Calu3 (cell line): ENCODE measurements around the gene DYNC1I1. TPM values are rescaled to one million over a fixed set of nuclear protein-coding genes. Genes with fewer than 3 reads are reported as not detected.

Experiments
- BruUV-seq: library from RNA; stranded (reverse); fragments of 400-500 nt; replicated peaks from 2 replicates; lab custom pipeline; 2021; lab: Mats Ljungman, UMichigan
- CTCF ChIA-PET: fragments of 300-600 bp; sonication (Branson Sonifier 250); formaldehyde crosslinking; loops from one replicate; lab custom pipeline; 2022; ENCODE audit warnings: antibody characterized with exemption; lab: Charles Lee
- DNase-seq: peaks from one replicate; pipeline ENCODE4 v3.0.0; 2022
- H3K27ac Mint-ChIP-seq: one replicate; pipeline ENCODE4 v1.8.0; 2022; ENCODE audit warnings: mixed read lengths; ENCODE audit not compliant: unreplicated experiment
- H3K27me3 Mint-ChIP-seq: one replicate; pipeline ENCODE4 v1.8.0; 2022; ENCODE audit warnings: mixed read lengths; ENCODE audit not compliant: unreplicated experiment
- H3K36me3 Mint-ChIP-seq: one replicate; pipeline ENCODE4 v1.8.0; 2022; ENCODE audit warnings: mild to moderate bottlenecking, moderate library complexity, mixed read lengths; ENCODE audit not compliant: insufficient read depth, unreplicated experiment
- H3K4me1 Mint-ChIP-seq: one replicate; pipeline ENCODE4 v1.8.0; 2022; ENCODE audit warnings: mild to moderate bottlenecking, low read depth, mixed read lengths; ENCODE audit not compliant: unreplicated experiment
- H3K4me3 Mint-ChIP-seq: one replicate; pipeline ENCODE4 v1.8.0; 2022; ENCODE audit warnings: mild to moderate bottlenecking, low read depth, moderate library complexity, mixed read lengths; ENCODE audit not compliant: unreplicated experiment
- H3K9me3 Mint-ChIP-seq: one replicate; pipeline ENCODE4 v1.8.0; 2022; ENCODE audit warnings: low read depth, mixed read lengths; ENCODE audit not compliant: unreplicated experiment
- CTCF ChIP-seq: fragments of 200-600 bp; IDR thresholded peaks from one replicate; pipeline ENCODE4 v1.8.0; 2022; ENCODE audit warnings: antibody characterized with exemption; ENCODE audit not compliant: unreplicated experiment
- intact Hi-C: fragments of 100-400 bp; cut with micrococcal nuclease; formaldehyde crosslinking; loops from one replicate; pipeline ENCODE4 v1.10.0; 2022; ENCODE audit not compliant: unreplicated experiment
- total RNA-seq: library from RNA; stranded (reverse); gene quantifications from 2 replicates; pipeline ENCODE4 v1.2.3, GENCODE V29; 2022

Gene DYNC1I1
- total RNA-seq, 1 experiment from 2014 or later: 0.73 TPM

- H3K27me3 Mint-ChIP-seq: peaks cover 2% of the 10 kb centered on the region
- no peaks in the 10 kb centered on the region for H3K4me1 Mint-ChIP-seq
- no peaks in the 10 kb centered on the region for H3K36me3 Mint-ChIP-seq
- BruUV-seq: no TSS peak
- TF ChIP-seq CTCF: no peak
- CTCF ChIA-PET: interaction anchor here (1.2 kb wide), 1 partner anchor 8 kb away, joined by 3 read pairs; the partner anchor contains the start of gene DYNC1I1
- no peak overlapping the region for H3K27ac Mint-ChIP-seq
- H3K9me3 Mint-ChIP-seq: no peaks in the 10 kb centered on the region
- DNase-seq: no peak
- intact Hi-C loops: no loop called here
- H3K4me3 Mint-ChIP-seq: no peak overlapping the region
Measured at GRCh38 chr7:95780665-95781064, 8.3 kb downstream of the DYNC1I1 start.

- H3K27me3 Mint-ChIP-seq: peaks cover 16% of the 10 kb centered on the region
- DNase-seq: no peak
- no peaks in the 10 kb centered on the region for H3K36me3 Mint-ChIP-seq
- intact Hi-C loops: no loop called here
- CTCF ChIA-PET: interaction anchor here (0.6 kb wide), 1 partner anchor 1271 kb away, joined by 3 read pairs; no protein-coding TSS in a partner anchor
- H3K27ac Mint-ChIP-seq: no peak overlapping the region
- H3K9me3 Mint-ChIP-seq: no peaks in the 10 kb centered on the region
- H3K4me3 Mint-ChIP-seq: no peak overlapping the region
- no peaks in the 10 kb centered on the region for H3K4me1 Mint-ChIP-seq
- TF ChIP-seq CTCF: no peak
- BruUV-seq: no TSS peak
Measured at GRCh38 chr7:95781961-95782586, 9.7 kb downstream of the DYNC1I1 start.

- Mint-ChIP-seq H3K27ac (no peak overlapping the region), H3K4me3 (no peak overlapping the region), H3K27me3 (peaks cover 36% of the 10 kb centered on the region), H3K36me3 (no peaks in the 10 kb centered on the region), H3K9me3 (no peaks in the 10 kb centered on the region), H3K4me1 (no peaks in the 10 kb centered on the region)
- intact Hi-C loops: no loop called here
- DNase-seq: no peak
- BruUV-seq: no TSS peak
- TF ChIP-seq CTCF: no peak
- CTCF ChIA-PET: no interaction called here
Measured at GRCh38 chr7:95784796-95785195, 12.4 kb downstream of the DYNC1I1 start.

- H3K27ac Mint-ChIP-seq: no peak overlapping the region
- H3K36me3 Mint-ChIP-seq: no peaks in the 10 kb centered on the region
- intact Hi-C loops: no loop called here
- H3K4me3 Mint-ChIP-seq: no peak overlapping the region
- DNase-seq: no peak
- peaks cover 59% of the 10 kb centered on the region for H3K27me3 Mint-ChIP-seq
- no peak for TF ChIP-seq CTCF
- BruUV-seq: no TSS peak
- H3K9me3 Mint-ChIP-seq: no peaks in the 10 kb centered on the region
- CTCF ChIA-PET: interaction anchor here (0.6 to 1.1 kb wide), 2 partner anchors 10 to 920 kb away, joined by 3 read pairs; no protein-coding TSS in a partner anchor
- H3K4me1 Mint-ChIP-seq: no peaks in the 10 kb centered on the region
Measured at GRCh38 chr7:95788258-95788657, 15.9 kb downstream of the DYNC1I1 start.
